ENCODE measurements around the gene TBC1D5.

Gene TBC1D5

GRCh38 chr3:17747174-17747889, 4.9 kb upstream of the TBC1D5 start:
- DNase-seq (ENCODE audit: low read depth), result no peak
- H3K4me3 ChIP-seq (replicated peaks; ENCODE audit: low read depth, low read length), result no peak overlapping the region
- TF ChIP-seq CTCF (IDR thresholded peaks at IDR 0.05; ENCODE audit: low read length, missing control alignments), result no peak

DNA sequence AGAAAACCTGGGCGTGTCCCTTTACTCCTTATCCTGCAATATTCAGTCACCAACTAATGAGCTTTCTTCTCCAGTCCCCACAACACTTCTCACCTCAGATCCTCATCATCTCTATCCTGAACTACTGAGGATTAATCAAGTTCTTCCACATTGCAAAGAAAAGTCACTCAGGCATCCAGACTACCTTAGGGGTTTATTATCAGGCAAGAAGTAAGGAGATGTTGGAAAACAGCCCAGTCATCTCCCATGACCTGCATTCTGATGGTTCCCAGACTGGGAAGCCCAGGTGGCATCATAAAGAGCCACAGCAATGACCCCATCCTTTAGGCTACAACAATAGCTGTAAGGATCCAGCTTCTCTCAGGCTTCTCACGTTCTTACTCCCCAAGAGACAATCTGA, 3.5 kb upstream of the TBC1D5 start:
- DNase-seq (ENCODE audit: low read depth), result no peak
- no peak overlapping the region for H3K4me3 ChIP-seq (replicated peaks; ENCODE audit: low read depth, low read length)
- no peak for TF ChIP-seq CTCF (IDR thresholded peaks at IDR 0.05; ENCODE audit: low read length, missing control alignments)

GRCh38 chr3:17745301-17745700, 2.9 kb upstream of the TBC1D5 start:
- TF ChIP-seq CTCF (IDR thresholded peaks at IDR 0.05; ENCODE audit: low read length, missing control alignments), result no peak
- H3K4me3 ChIP-seq (replicated peaks; ENCODE audit: low read depth, low read length), result no peak overlapping the region
- DNase-seq (ENCODE audit: low read depth), result no peak

GRCh38 chr3:17744693-17745092, 2.3 kb upstream of the TBC1D5 start:
- no peak for DNase-seq (ENCODE audit: low read depth)
- no peak for TF ChIP-seq CTCF (IDR thresholded peaks at IDR 0.05; ENCODE audit: low read length, missing control alignments)
- H3K4me3 ChIP-seq (replicated peaks; ENCODE audit: low read depth, low read length), result no peak overlapping the region

GRCh38 chr3:17743658-17743995, 1.2 kb upstream of the TBC1D5 start:
- DNase-seq (ENCODE audit: low read depth), result no peak
- H3K4me3 ChIP-seq (replicated peaks; ENCODE audit: low read depth, low read length), result no peak overlapping the region
- TF ChIP-seq CTCF (IDR thresholded peaks at IDR 0.05; ENCODE audit: low read length, missing control alignments), result no peak

DNA sequence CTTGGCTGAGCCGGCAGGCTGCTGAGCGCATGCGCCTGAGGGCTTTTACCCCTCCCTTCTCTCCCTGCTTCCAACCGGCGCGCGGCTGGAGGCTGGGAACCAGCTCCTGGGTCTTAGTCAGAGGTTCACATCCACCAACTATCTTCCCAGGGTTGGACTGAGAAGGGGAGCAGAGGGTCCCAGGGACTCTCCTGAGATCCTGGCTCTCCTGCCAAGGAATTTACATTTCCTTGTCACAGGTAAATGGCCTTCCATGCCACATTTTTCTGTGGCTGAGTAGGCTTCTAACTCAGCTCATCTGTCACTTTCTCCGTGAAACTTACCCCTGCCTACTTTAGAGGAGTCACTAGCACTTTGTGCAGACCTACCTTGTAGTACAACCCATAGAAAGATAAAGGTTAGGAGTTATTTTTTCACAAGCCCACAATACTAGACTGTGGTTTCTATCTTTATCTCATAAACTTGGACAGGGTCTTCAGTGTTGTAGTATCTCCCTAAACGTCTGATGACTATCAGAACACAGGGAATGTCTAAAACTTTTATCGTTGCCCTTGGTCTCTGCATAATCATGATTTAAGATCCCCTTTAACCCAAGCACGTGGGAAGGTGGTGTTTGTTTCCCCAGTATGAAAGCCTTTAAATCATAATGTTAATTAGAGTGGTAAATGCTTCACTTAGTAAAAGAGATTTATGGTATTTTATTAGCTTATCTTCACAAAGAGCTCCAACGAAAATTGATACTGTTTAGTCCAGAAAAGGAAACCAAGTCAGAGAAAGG, 638 bp upstream of the TBC1D5 start:
- TF ChIP-seq CTCF (IDR thresholded peaks at IDR 0.05; ENCODE audit: low read length, missing control alignments), result no peak
- H3K4me3 ChIP-seq (replicated peaks; ENCODE audit: low read depth, low read length), result peak overlapping the region; percentile 71
- no peak for DNase-seq (ENCODE audit: low read depth)

All from fibroblast of pulmonary artery (primary cell).